ENCODE measurements around the gene EVA1C.

- TF ChIP-seq CTCF (IDR thresholded peaks at IDR 0.05) (no peak), POLR2A (IDR thresholded peaks at IDR 0.05) (no peak)
These were observed 121.1 kb downstream of the EVA1C start for GRCh38 chr21:32533611-32534010.

All from lower leg skin (tissue), 3 donors.